ENCODE results near the gene TBX19.

DNA sequence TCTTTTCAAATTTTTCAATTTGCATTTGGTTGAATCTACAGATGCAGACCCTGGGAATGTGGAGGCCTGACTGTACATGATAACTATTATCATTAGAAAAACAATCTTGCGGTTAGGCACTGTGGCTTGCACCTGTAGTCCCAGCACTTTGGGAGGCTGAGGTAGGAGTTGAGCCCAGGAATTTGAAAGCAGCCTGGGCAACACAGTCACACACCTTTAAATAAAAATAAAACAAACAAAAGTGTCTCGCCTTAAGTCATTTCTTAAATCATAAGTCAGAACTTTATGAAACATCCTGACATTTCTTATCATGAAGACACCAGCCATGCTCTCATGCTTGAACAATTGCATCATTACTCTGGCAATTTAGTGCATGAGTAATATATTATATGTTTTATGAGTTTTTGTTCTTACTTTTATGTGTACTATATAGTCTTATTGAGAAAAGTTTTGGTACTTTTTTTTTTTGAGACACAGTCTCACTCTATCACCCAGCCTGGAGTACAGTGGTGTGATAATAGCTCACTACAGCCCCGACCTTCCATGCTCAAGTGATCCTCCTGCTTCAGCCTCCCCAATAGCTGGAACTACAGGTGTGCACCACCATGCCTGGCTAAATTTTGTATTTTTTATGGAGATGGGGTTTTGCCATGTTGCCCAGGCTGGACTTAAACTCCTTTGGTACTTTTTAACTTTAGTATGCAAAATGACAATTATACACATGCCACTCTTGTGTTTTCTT is 7.8 kb downstream of the TBX19 start:
- TF ChIP-seq, protein P1, sequence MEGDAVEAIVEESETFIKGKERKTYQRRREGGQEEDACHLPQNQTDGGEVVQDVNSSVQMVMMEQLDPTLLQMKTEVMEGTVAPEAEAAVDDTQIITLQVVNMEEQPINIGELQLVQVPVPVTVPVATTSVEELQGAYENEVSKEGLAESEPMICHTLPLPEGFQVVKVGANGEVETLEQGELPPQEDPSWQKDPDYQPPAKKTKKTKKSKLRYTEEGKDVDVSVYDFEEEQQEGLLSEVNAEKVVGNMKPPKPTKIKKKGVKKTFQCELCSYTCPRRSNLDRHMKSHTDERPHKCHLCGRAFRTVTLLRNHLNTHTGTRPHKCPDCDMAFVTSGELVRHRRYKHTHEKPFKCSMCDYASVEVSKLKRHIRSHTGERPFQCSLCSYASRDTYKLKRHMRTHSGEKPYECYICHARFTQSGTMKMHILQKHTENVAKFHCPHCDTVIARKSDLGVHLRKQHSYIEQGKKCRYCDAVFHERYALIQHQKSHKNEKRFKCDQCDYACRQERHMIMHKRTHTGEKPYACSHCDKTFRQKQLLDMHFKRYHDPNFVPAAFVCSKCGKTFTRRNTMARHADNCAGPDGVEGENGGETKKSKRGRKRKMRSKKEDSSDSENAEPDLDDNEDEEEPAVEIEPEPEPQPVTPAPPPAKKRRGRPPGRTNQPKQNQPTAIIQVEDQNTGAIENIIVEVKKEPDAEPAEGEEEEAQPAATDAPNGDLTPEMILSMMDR (IDR thresholded peaks at IDR 0.05): no peak
- TF ChIP-seq POLR2A (IDR thresholded peaks at IDR 0.05): no peak
